ENCODE results near the gene ATP11B. TPM values are rescaled to one million over a fixed set of nuclear protein-coding genes. Genes with fewer than 3 reads are reported as not detected.

The ATP11B gene
- total RNA-seq, 2 experiments from 2014 or later: 139 to 143 TPM

GRCh38 chr3:182755712-182756111 is 37.6 kb upstream of the ATP11B start:
- H3K4me3 Mint-ChIP-seq: no peak overlapping the region
- no peak overlapping the region for H3K27ac ChIP-seq (ENCODE audit: low read depth in 1 of 2, low read length in 2 of 2)
- no peaks in the 10 kb centered on the region for H3K9me3 Mint-ChIP-seq
- peaks cover 0 to 4% of the 10 kb centered on the region in 2 experiments for H3K9me3 ChIP-seq (ENCODE audit: control insufficient read depth in 1 of 2, insufficient read depth in 1 of 2, low read length in 2 of 2)
- H3K4me1 Mint-ChIP-seq (ENCODE audit: low read depth): no peaks in the 10 kb centered on the region
- ATAC-seq (ENCODE audit: poor library complexity) (no peak), DNase-seq (no peak)
- intact Hi-C loops (cut with DNase I, micrococcal nuclease): no loop called here
- no peak overlapping the region for H3K27ac Mint-ChIP-seq
- H3K36me3 Mint-ChIP-seq (ENCODE audit: low read depth): no peaks in the 10 kb centered on the region
- no peaks in the 10 kb centered on the region for H3K36me3 ChIP-seq (ENCODE audit: insufficient read depth, low read length)
- POLR2A ChIA-PET: interaction anchor here (1.2 kb wide), 1 partner anchor 15 kb away, joined by 3 read pairs; no protein-coding TSS in a partner anchor
- no peaks in the 10 kb centered on the region for H3K4me1 ChIP-seq (ENCODE audit: insufficient read depth, low read length)
- no peaks in the 10 kb centered on the region for H3K27me3 Mint-ChIP-seq
- TF ChIP-seq, protein P1, sequence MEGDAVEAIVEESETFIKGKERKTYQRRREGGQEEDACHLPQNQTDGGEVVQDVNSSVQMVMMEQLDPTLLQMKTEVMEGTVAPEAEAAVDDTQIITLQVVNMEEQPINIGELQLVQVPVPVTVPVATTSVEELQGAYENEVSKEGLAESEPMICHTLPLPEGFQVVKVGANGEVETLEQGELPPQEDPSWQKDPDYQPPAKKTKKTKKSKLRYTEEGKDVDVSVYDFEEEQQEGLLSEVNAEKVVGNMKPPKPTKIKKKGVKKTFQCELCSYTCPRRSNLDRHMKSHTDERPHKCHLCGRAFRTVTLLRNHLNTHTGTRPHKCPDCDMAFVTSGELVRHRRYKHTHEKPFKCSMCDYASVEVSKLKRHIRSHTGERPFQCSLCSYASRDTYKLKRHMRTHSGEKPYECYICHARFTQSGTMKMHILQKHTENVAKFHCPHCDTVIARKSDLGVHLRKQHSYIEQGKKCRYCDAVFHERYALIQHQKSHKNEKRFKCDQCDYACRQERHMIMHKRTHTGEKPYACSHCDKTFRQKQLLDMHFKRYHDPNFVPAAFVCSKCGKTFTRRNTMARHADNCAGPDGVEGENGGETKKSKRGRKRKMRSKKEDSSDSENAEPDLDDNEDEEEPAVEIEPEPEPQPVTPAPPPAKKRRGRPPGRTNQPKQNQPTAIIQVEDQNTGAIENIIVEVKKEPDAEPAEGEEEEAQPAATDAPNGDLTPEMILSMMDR (IDR thresholded peaks at IDR 0.05): no peak
- no peak overlapping the region for H3K4me3 ChIP-seq (ENCODE audit: low read length)
- H3K27me3 ChIP-seq (ENCODE audit: control insufficient read depth in 1 of 2, insufficient read depth in 2 of 2, low read length in 2 of 2): no peaks in the 10 kb centered on the region
- CTCF ChIA-PET: no interaction called here

GRCh38 chr3:182760576-182761164 is 32.6 kb upstream of the ATP11B start:
- TF ChIP-seq, protein P1 (IDR thresholded peaks at IDR 0.05): no peak
- DNase-seq: no peak
- no peaks in the 10 kb centered on the region for H3K9me3 ChIP-seq (ENCODE audit: control insufficient read depth in 1 of 2, insufficient read depth in 1 of 2, low read length in 2 of 2)
- no peaks in the 10 kb centered on the region for H3K4me1 ChIP-seq (ENCODE audit: insufficient read depth, low read length)
- ATAC-seq (ENCODE audit: poor library complexity): no peak
- ChIA-PET POLR2A (no interaction called here), CTCF (no interaction called here)
- H3K27me3 Mint-ChIP-seq: peaks cover 11% of the 10 kb centered on the region
- no peaks in the 10 kb centered on the region for H3K9me3 Mint-ChIP-seq
- H3K27ac ChIP-seq (ENCODE audit: low read depth in 1 of 2, low read length in 2 of 2): no peak overlapping the region
- H3K27me3 ChIP-seq (ENCODE audit: control insufficient read depth in 1 of 2, insufficient read depth in 2 of 2, low read length in 2 of 2): no peaks in the 10 kb centered on the region
- H3K27ac Mint-ChIP-seq: no peak overlapping the region
- no peaks in the 10 kb centered on the region for H3K4me1 Mint-ChIP-seq (ENCODE audit: low read depth)
- no peak overlapping the region for H3K4me3 ChIP-seq (ENCODE audit: low read length)
- H3K36me3 Mint-ChIP-seq (ENCODE audit: low read depth): no peaks in the 10 kb centered on the region
- no peaks in the 10 kb centered on the region for H3K36me3 ChIP-seq (ENCODE audit: insufficient read depth, low read length)
- intact Hi-C loops (cut with DNase I, micrococcal nuclease): no loop called here
- H3K4me3 Mint-ChIP-seq: no peak overlapping the region

GRCh38 chr3:182763896-182764295 is 29.4 kb upstream of the ATP11B start:
- no peaks in the 10 kb centered on the region for H3K9me3 Mint-ChIP-seq
- H3K27ac Mint-ChIP-seq: no peak overlapping the region
- TF ChIP-seq, protein P1 (IDR thresholded peaks at IDR 0.05): no peak
- POLR2A ChIA-PET: no interaction called here
- Histone ChIP-seq H3K9me3 (ENCODE audit: control insufficient read depth in 1 of 2, insufficient read depth in 1 of 2, low read length in 2 of 2) (no peaks in the 10 kb centered on the region), H3K27ac (ENCODE audit: low read depth in 1 of 2, low read length in 2 of 2) (no peak overlapping the region), H3K4me1 (ENCODE audit: insufficient read depth, low read length) (no peaks in the 10 kb centered on the region), H3K27me3 (ENCODE audit: control insufficient read depth in 1 of 2, insufficient read depth in 2 of 2, low read length in 2 of 2) (peaks cover 0 to 2% of the 10 kb centered on the region in 2 experiments), H3K36me3 (ENCODE audit: insufficient read depth, low read length) (no peaks in the 10 kb centered on the region), H3K4me3 (ENCODE audit: low read length) (no peak overlapping the region)
- no peak for DNase-seq
- ATAC-seq (ENCODE audit: poor library complexity): no peak
- CTCF ChIA-PET: no interaction called here
- intact Hi-C loops (cut with DNase I, micrococcal nuclease): no loop called here
- H3K36me3 Mint-ChIP-seq (ENCODE audit: low read depth): no peaks in the 10 kb centered on the region
- no peaks in the 10 kb centered on the region for H3K4me1 Mint-ChIP-seq (ENCODE audit: low read depth)
- H3K4me3 Mint-ChIP-seq: no peak overlapping the region
- peaks cover 11% of the 10 kb centered on the region for H3K27me3 Mint-ChIP-seq
